ENCODE data around the gene KLK15.
"Not testable (repeated sequence)": the region's sequence is repeated elsewhere in the genome, so short reads cannot be mapped to it uniquely, and the experiment has no call there.

Gene KLK15

DNA sequence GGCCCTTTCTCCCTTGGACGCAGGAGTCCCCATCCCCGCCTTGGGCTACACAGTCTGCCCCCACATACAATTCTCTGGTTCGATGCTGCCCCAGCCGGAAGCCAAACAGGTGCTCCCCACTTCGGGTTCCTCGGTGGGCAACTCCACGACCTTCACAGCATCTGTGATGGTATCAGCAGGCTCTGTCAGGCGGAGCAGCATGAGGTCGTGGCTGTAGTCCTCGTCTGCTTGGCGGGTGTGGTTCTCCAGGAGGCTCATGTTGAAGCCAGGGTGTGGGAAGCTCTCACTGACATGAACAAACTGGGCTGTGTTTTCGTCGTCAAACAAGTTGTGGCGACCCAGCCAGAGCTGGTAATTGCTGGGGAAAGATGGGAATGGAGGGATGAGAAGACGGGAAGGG is 13.3 kb downstream of the KLK15 start:
- no peak for DNase-seq

DNA sequence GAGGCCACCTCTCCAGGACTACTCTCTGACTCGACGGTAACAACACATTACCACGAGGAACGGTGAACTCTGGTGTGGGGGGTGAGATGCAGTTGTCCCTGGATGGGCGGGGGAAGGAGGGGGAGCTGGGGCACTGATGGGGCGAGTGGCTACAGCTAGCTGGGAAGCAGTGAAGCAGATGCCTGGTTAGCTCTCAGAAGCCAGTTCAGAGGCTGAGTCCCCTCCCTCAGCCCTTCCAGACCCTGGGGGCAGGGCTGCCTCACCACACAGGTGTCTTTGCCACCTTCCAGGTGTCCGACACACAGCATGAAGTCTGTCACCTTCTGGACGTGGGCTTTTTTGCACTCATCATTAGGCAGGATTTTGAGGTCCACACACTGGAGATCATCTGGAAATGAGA is 13.7 kb downstream of the KLK15 start:
- no peak for DNase-seq

DNA sequence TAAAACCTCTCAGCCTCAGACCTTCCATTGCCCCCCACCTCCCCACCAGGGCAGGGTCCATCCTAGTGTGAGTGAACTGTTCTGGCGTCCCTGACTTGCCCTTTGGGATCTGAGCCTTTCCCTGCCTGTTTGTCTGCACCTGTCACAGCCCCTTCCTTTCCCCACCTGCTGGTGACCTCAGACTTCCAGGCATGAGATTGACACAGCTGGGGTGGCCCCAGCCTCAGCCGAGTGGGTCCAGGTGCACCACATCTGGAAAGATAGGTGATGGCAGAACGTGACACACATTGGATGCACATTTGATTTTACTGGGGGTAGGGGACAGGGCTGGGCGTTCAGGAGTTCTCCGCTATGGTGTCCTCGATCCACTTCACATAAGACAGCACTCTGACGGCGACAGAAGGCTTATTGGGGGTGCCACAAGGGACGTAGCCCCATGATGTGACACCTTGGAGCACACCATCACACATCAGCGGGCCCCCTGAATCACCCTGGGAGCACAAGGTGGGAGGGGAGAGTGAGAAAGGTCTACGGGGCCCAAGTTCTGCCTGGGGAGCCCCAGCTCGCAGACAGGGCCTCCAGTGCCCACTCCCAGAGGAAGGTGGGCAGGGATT is 14.4 kb downstream of the KLK15 start:
- DNase-seq: no peak

DNA sequence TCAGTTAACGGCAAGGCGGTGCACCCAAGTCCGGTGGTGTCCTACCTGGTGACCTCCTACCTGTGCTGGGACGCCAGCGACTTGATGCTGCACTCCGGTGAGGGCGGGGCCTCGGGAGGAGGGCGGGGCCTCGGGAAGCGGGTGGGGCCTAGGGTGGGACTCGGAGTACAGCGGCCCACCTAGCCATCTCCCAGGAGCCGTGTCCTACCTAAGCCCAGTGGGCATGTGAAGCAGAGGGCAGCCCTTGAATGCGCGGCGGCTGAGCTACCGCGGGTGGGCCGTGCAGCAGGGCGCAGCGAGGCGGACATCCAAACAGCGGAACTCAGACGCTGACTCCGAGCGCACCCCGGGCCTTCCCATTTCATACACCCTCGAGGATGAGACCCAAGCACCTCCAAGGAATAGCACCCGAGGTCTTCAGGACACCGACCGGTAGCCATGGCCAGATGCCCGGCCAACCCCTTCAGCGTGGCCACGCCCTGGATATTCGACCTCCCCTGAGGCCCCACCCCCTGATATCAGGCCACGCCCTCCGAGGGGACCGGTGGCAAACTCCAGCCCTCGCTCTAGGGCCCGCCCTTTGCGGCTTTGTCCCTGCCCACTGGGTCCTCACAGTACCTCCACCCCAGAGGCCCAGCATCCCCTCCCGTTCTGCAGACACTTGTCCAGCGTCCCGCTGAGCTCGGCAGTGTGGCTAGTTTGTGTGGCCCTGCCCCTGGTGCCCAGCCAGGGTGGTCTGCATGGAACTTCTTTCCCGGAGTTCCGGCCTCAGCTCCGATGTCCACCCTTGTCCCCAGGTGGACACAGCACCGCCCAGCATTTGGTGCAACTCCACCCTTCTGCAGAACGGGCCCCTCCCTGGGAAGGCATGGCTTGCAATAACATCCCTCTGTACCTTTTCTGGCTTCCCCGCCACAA is 15.2 kb downstream of the KLK15 start:
- peak; percentile 30 for DNase-seq

DNA sequence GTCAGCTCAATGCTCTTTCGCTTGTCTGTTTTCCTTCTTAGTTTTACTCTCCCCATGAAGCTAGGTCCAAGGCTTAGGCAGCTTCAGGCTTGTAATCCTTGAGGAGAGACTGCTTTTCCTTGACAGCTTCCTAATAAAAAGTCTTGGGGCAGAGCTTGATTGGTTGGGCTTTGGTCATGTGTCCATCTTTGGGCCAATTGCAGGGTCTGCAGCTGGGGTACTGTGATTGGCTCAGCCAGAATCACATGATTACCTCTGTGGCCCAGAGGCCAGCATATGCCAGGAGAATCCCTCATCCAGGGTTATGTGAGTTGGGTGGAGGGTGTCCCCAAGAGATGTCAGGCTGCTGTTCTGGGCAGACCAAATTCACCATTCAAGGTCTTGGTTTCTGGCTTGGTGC is 17.9 kb downstream of the KLK15 start:
- no peak for DNase-seq

- DNase-seq: no peak
These were observed 18.5 kb downstream of the KLK15 start for GRCh38 chr19:50814883-50815282.

- DNase-seq: no peak
These were observed 20.9 kb downstream of the KLK15 start for GRCh38 chr19:50812474-50812873.

- DNase-seq: not testable (repeated sequence)
These were observed 21.6 kb downstream of the KLK15 start for GRCh38 chr19:50811622-50812238.

- DNase-seq: no peak
These were observed 24.5 kb downstream of the KLK15 start for GRCh38 chr19:50808856-50809255.

DNA sequence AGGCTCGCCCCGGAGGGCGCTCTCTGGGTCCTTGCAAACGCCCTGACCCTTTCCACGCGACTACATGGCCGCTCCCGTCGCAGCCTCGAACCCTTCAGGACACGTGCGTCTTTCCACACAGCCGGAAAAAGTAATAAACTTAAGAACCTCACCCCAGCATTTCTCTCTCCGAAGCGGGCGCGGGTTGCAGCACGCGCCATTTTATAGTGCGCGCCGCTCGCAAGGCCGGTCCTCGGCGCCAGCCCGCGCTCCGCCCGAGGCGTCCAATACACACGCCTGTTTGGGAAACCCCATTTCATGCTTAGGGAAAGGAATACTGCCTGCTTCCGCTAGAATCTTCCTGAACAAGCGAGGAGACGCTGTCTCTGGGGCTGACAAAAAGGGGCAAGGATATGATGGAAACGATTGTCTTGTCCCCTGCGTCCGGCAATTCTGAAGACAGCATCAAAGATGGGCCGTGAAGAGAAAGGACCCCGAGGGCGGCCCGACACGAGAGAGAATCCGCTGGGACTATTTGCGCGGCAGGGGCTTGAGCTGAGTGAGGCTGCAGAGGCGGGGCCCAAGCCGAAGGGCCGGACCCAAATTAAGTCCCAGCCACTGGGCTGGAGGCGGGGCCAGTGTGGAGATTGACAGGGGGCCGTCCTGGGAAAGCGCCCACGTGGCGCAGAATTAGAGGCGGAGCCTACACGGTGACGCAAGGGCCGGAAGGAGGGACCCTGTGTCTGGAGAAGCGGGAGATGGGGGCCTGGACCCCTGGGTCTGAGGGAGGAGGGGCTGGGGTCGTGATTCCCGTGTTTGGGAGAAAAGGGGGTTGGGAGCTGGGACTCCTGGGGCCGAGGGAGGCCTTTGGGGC is 28.7 kb downstream of the KLK15 start:
- DNase-seq: peak; percentile 98

GRCh38 chr19:50803633-50804419 is 29.5 kb downstream of the KLK15 start:
- DNase-seq: peak; percentile 45

DNA sequence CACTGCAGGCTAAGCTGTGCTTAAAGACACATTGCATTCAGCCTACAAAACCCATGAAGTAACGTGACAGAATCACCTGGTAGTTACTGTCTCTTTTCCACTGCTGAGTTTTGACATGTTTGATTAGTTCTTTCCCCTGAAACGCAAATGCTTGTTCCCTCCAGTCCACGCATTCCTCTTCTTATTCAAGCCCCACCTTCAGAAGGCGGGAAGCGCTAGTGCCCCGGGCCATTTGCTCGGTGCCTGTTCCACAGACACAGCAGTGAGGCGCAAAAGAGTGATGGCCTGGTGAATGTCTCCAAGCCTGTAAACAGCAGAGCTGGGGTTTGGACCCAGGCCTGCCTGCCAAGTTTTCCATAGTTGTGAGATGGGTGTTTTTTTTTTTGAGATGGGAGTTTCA is 32.3 kb downstream of the KLK15 start:
- DNase-seq: no peak

DNA sequence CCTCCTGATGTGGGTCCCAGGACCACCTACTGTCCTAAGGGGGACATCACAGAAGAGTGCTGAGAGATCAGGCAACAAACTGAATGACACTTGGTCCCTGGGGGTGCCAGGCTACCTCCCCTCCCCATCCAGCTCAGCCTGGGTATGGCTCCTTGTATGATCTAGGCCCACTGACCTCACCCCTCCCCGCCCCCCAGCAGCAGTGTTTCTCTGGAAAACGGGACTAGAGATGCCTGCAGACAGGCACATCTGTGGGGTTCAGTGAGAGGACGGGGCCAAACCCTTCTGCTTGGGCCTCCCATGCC is 33.9 kb downstream of the KLK15 start:
- no peak for DNase-seq

GRCh38 chr19:50798659-50799546 is 34.5 kb downstream of the KLK15 start:
- DNase-seq: no peak

GRCh38 chr19:50797781-50798658 is 35.4 kb downstream of the KLK15 start:
- no peak for DNase-seq

DNA sequence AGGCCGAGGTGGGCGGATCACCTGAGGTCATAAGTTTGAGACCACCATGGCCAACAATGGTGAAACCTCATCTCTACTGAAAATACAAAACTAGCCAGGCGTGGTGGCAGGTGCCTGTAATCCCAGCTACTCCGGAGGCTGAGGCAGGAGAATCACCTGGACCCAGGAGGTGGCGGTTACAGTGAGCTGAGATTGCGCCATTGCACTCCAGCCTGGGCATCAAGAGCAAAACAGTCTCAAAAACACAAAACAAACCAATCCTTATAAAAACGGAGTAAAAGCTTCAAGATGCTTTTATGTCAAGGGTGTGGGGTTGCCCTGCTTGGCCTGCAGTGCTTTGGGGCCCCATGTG is 36.0 kb downstream of the KLK15 start:
- no peak for DNase-seq

DNA sequence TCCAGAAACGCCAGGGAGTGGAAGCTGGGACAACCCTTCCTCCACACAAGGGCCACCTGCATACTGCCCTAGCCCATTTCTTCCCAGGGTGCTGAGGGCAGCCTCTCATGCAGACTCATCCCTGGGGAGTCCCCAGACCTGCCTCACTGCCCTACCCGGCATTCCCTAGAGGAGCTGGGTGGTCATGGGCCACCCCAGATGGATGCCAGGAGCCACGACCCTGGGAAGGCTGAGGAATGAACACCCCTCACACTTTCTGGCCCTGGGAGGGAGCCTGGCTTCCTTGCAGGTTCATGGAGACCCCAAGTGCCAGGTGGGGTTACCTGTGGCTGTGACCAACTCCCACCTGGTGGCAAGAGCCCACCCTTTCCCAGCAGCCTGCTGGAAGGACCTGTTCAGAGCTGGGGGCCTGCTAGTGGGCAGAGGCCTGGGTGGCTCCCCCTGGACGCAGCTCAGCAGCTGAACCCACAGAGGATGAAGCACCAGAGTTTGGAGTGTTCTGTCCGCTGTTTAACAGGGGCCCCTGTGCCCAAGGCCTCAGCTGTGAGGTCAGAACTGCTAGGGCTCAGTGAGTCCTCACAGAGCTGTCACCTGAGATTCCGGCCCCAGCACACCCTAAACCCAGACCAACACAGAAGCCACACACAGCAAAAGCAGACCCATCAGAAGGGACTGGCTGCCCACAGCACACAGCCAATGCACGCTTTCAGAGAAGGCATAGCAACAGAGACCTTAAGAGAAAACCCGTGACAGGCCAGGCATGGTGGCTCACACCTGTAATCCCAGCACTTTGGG is 36.5 kb downstream of the KLK15 start:
- DNase-seq: no peak

DNA sequence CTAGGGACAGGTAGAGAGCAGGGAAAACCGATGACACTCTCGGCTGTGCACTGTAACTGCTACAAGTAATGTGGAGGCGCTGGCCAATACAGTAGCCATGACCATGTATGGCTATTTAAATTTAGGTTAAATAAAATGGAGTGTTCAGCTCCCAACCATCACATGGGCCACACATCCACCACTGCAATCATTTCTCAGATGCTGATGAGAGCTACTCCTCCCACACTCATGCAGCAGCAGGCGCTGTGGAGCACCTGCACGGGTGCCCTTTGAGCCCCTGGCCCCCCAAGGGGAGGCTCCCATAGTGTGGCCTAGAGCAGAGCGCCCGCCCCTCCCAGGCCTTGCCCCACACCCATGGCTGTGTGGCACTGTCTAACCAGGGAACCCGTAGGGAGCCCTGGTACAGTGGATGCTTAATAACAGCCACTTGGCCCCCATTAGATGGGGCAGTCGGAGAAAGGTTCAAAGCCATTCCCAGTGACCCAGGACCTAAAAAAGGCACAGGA is 37.2 kb downstream of the KLK15 start:
- no peak for DNase-seq

GRCh38 chr19:50795664-50796073 is 37.7 kb downstream of the KLK15 start:
- no peak for DNase-seq

Measured in stimulated activated naive CD4-positive, alpha-beta T cell treated with Interleukin-2 at 50 U/mL for 16 hours (primary cell).